Nephron (organoid): ENCODE data around the gene FRRS1.

Experiments
- H3K27ac Mint-ChIP-seq, 3 experiments: 2 replicates each; pipeline ENCODE4 v1.8.0; 2020; ENCODE audit warnings: mixed read lengths in 3 of 3, mild to moderate bottlenecking in 2 of 3, moderate library complexity in 1 of 3
- H3K27me3 Mint-ChIP-seq: 2 replicates; pipeline ENCODE4 v1.8.0; 2021; ENCODE audit warnings: low read depth, mild to moderate bottlenecking, moderate library complexity, mixed read lengths
- H3K36me3 Mint-ChIP-seq: 2 replicates; pipeline ENCODE4 v1.8.0; 2020; ENCODE audit warnings: low read depth, mixed read lengths
- H3K4me1 Mint-ChIP-seq: 2 replicates; pipeline ENCODE4 v1.8.0; 2020; ENCODE audit warnings: mixed read lengths
- H3K4me3 Mint-ChIP-seq, 3 experiments: 2 replicates each; pipeline ENCODE4 v1.8.0; 2020; ENCODE audit warnings: mild to moderate bottlenecking in 3 of 3, mixed read lengths in 3 of 3, moderate library complexity in 2 of 3
- H3K9me3 Mint-ChIP-seq: 2 replicates; pipeline ENCODE4 v1.8.0; 2020; ENCODE audit warnings: mixed read lengths
- CTCF ChIP-seq, 3 experiments: fragments of 200-600 bp; sonication (generic); IDR thresholded peaks; one replicate each; pipeline ENCODE4 v1.5.0; 2021; ENCODE audit warnings: antibody characterized with exemption in 3 of 3; ENCODE audit not compliant: unreplicated experiment in 3 of 3

The FRRS1 gene

GRCh38 chr1:99776120-99776519, 9.7 kb upstream of the FRRS1 start:
- H3K4me3 Mint-ChIP-seq: no peak overlapping the region
- no peaks in the 10 kb centered on the region for H3K9me3 Mint-ChIP-seq
- H3K36me3 Mint-ChIP-seq: no peaks in the 10 kb centered on the region
- TF ChIP-seq CTCF (IDR thresholded peaks at IDR 0.05; ENCODE audit: unreplicated experiment in 3 of 3): no peak
- peaks cover 2% of the 10 kb centered on the region for H3K4me1 Mint-ChIP-seq
- H3K27me3 Mint-ChIP-seq: no peaks in the 10 kb centered on the region
- H3K27ac Mint-ChIP-seq: no peak overlapping the region

- H3K4me1 Mint-ChIP-seq: peaks cover 15% of the 10 kb centered on the region
- H3K27me3 Mint-ChIP-seq: no peaks in the 10 kb centered on the region
- no peak overlapping the region for H3K4me3 Mint-ChIP-seq
- no peak overlapping the region for H3K27ac Mint-ChIP-seq
- H3K9me3 Mint-ChIP-seq: no peaks in the 10 kb centered on the region
- H3K36me3 Mint-ChIP-seq: no peaks in the 10 kb centered on the region
- no peak for TF ChIP-seq CTCF (IDR thresholded peaks at IDR 0.05; ENCODE audit: unreplicated experiment in 3 of 3)
These were observed 6.4 kb upstream of the FRRS1 start for GRCh38 chr1:99772809-99773208.

- Mint-ChIP-seq H3K27me3 (no peaks in the 10 kb centered on the region), H3K9me3 (no peaks in the 10 kb centered on the region), H3K27ac (no peak overlapping the region), H3K4me1 (peaks cover 24% of the 10 kb centered on the region), H3K36me3 (no peaks in the 10 kb centered on the region), H3K4me3 (no peak overlapping the region)
- TF ChIP-seq CTCF (IDR thresholded peaks at IDR 0.05; ENCODE audit: unreplicated experiment in 3 of 3): no peak
These were observed 5.1 kb upstream of the FRRS1 start for GRCh38 chr1:99771513-99771918.

- H3K27ac Mint-ChIP-seq: peak overlapping the region; percentile 79 to 95 (median 95)
- no peaks in the 10 kb centered on the region for H3K9me3 Mint-ChIP-seq
- no peaks in the 10 kb centered on the region for H3K36me3 Mint-ChIP-seq
- no peak for TF ChIP-seq CTCF (IDR thresholded peaks at IDR 0.05; ENCODE audit: unreplicated experiment in 3 of 3)
- H3K27me3 Mint-ChIP-seq: no peaks in the 10 kb centered on the region
- peak overlapping the region in 2 of 3 experiments; percentile 10 to 44 for H3K4me3 Mint-ChIP-seq
- H3K4me1 Mint-ChIP-seq: peaks cover 29% of the 10 kb centered on the region
These were observed 2.2 kb upstream of the FRRS1 start for GRCh38 chr1:99768524-99769245.

GRCh38 chr1:99768104-99768503, 1.7 kb upstream of the FRRS1 start:
- Mint-ChIP-seq H3K27ac (peak overlapping the region; percentile 79 to 95 (median 95)), H3K36me3 (no peaks in the 10 kb centered on the region), H3K4me3 (peak overlapping the region; percentile 67 to 80 (median 77)), H3K9me3 (no peaks in the 10 kb centered on the region), H3K27me3 (no peaks in the 10 kb centered on the region), H3K4me1 (peaks cover 29% of the 10 kb centered on the region)
- no peak for TF ChIP-seq CTCF (IDR thresholded peaks at IDR 0.05; ENCODE audit: unreplicated experiment in 3 of 3)

GRCh38 chr1:99764909-99765308, 1.5 kb downstream of the FRRS1 start:
- Mint-ChIP-seq H3K36me3 (no peaks in the 10 kb centered on the region), H3K27ac (peak overlapping the region; percentile 48 to 76 (median 70)), H3K4me3 (peak overlapping the region; percentile 3 to 67 (median 53)), H3K4me1 (peaks cover 23% of the 10 kb centered on the region), H3K27me3 (no peaks in the 10 kb centered on the region), H3K9me3 (no peaks in the 10 kb centered on the region)
- TF ChIP-seq CTCF (IDR thresholded peaks at IDR 0.05; ENCODE audit: unreplicated experiment in 3 of 3): no peak
